Measurements from ENCODE around the gene NUDT1. TPM values are rescaled to one million over a fixed set of nuclear protein-coding genes. Genes with fewer than 3 reads are reported as not detected.

NUDT1 gene
- total RNA-seq, 3 donors from 2014 or later: 6.8 to 20.3 (median 12.4) TPM

DNA sequence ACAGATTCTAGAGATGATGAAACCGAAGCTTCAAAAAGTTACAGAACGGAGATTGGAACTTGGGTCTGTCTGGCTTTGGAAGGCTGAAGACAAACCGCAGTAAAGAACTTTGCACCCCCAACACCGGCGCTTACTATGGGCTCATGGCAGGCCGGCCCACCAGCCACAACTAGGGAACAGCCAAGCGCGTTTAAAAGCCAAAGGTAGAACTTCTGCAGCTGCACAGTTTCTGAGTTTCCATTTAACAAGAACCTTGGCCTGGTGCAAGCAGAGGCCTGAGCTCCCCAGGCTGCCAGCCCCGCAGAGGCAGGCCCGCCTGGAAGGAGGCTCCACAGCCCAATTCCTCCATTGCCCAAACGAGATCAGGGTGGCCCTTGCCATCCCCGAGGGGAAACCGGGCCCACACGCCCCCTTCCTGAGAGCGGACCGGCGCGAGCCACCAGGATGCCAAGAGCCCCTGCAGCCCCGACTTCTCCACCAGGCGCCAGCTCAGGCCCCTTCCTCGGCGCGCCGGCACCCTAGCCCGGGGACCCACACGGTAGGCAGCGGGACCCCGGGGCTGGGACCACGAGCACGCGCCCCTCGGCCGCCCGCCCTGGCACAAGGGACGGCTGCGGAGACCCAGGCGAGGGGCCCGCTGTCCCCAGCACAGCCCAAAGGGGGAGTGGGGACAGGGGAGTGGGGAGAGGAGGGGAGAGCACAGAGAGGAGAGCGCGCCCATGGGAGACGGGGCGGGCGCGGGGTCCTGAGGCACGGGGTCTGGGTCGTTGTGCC lies 9.8 kb upstream of the NUDT1 start:
- intact Hi-C loops (cut with DNase I, micrococcal nuclease): no loop called here
- DNase-seq: no peak
- Histone ChIP-seq H3K4me3 (peak overlapping the region; percentile 92), H3K9me3 (no peaks in the 10 kb centered on the region), H3K36me3 (ENCODE audit: low read depth) (no peaks in the 10 kb centered on the region), H3K4me1 (ENCODE audit: low read depth) (peaks cover 17% of the 10 kb centered on the region)
- peak; percentile 42 for ATAC-seq
- TF ChIP-seq, protein P1, sequence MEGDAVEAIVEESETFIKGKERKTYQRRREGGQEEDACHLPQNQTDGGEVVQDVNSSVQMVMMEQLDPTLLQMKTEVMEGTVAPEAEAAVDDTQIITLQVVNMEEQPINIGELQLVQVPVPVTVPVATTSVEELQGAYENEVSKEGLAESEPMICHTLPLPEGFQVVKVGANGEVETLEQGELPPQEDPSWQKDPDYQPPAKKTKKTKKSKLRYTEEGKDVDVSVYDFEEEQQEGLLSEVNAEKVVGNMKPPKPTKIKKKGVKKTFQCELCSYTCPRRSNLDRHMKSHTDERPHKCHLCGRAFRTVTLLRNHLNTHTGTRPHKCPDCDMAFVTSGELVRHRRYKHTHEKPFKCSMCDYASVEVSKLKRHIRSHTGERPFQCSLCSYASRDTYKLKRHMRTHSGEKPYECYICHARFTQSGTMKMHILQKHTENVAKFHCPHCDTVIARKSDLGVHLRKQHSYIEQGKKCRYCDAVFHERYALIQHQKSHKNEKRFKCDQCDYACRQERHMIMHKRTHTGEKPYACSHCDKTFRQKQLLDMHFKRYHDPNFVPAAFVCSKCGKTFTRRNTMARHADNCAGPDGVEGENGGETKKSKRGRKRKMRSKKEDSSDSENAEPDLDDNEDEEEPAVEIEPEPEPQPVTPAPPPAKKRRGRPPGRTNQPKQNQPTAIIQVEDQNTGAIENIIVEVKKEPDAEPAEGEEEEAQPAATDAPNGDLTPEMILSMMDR (IDR thresholded peaks at IDR 0.05): no peak

DNA sequence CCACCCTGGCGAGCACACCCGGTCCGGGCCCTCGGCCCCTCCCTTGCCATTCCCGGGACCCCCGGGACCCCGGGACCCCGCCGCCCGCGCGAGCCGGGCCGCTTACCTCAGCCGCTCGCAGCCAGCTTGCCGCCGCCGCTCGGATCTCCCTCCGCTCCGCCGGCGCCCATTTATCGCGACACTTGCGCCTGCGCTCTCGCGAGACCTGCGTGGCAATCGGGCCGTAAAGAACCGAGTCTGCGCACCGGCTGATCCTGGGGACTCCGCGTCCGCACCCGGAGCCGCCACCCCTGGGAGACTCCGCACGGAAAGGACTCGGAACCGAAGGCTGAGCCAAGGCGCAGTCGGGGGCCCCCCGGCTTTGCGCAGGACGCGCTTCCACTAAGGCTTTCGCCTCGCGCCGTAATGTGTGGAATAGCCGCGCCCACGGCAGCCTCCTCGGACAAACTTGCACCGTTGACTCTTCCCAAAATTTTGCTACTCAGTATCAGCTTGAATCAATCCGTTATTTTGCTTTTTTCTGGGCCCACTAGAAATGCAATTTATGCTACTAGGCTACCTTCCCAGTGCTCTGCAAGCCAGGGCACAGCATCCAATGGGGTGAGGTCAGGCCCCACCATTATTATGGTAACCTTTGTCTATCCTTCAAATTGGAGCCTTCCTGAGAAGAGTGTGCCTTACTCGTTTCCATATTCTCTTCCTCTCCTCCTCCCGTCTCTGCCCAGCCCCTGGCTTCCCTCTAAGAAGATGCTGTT lies 9.1 kb upstream of the NUDT1 start, which contains the start of gene MAD1L1:
MAD1L1 (minus strand) TSS at position 180 of the 755 bp plus-strand sequence. CDS start 2,812 bp downstream, outside the sequence.
- TF ChIP-seq, protein P1 (IDR thresholded peaks at IDR 0.05): no peak
- Histone ChIP-seq H3K4me1 (ENCODE audit: low read depth) (peaks cover 17% of the 10 kb centered on the region), H3K4me3 (peak within 1 kb of the TSS; percentile 92), H3K9me3 (no peaks in the 10 kb centered on the region), H3K36me3 (ENCODE audit: low read depth) (no peaks in the 10 kb centered on the region)
- intact Hi-C loops (cut with DNase I, micrococcal nuclease): no loop called here
- peak; percentile 92 to 94 (median 93) for DNase-seq
- peak; percentile 95 for ATAC-seq

DNA sequence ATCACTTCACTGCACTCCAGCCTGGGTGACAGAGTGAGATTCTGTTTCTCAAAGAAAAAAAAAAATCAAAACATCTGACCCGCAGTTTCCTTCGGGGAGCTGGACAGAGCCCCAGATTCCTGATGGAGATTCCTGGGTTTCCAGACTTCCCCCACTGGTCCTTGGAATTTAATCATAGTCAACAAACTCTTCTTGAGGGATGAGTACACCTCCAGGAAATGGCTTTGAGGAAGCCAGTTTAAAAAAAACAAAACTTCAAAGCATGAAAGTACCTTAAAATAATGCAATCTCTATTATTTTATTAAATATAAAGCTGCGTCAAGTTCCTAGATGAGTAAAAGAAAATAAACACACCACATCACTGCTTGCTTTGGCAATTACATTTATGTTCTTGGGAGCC lies 8.1 kb upstream of the NUDT1 start:
- intact Hi-C loops (cut with DNase I, micrococcal nuclease): no loop called here
- Histone ChIP-seq H3K4me1 (ENCODE audit: low read depth) (peaks cover 17% of the 10 kb centered on the region), H3K9me3 (no peaks in the 10 kb centered on the region), H3K36me3 (ENCODE audit: low read depth) (no peaks in the 10 kb centered on the region), H3K4me3 (no peak overlapping the region)
- ATAC-seq: no peak
- DNase-seq: no peak
- TF ChIP-seq, protein P1 (IDR thresholded peaks at IDR 0.05): no peak

DNA sequence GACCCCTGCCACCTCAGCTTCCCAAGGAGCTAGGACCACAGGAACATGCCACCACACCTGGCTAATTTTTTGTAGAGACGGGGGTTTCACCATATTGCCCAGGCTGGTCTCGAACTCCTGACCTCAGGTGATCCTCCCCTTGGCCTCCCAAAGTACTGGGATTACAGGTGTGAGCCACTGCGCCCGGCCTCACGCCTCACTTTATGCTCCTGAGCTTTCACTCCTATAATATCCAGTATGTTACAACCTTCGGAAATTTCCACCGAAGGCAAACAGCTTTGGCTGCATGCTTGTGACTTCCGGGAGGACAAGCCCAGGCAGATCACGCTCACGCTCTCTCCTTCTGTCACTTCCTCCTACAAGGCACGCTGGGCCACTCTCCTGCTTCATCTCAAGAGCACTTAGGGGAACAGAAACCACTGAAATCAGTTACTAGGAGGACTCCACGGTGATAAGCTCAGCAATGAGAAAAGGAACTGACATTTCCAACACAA lies 4.9 kb upstream of the NUDT1 start:
- peak in 1 of 3 donors; percentile 40 for DNase-seq
- Histone ChIP-seq H3K4me3 (no peak overlapping the region), H3K36me3 (ENCODE audit: low read depth) (no peaks in the 10 kb centered on the region), H3K9me3 (no peaks in the 10 kb centered on the region), H3K4me1 (ENCODE audit: low read depth) (peaks cover 14% of the 10 kb centered on the region)
- ATAC-seq: peak; percentile 24
- TF ChIP-seq, protein P1 (IDR thresholded peaks at IDR 0.05): no peak
- intact Hi-C loops (cut with DNase I, micrococcal nuclease): no loop called here

DNA sequence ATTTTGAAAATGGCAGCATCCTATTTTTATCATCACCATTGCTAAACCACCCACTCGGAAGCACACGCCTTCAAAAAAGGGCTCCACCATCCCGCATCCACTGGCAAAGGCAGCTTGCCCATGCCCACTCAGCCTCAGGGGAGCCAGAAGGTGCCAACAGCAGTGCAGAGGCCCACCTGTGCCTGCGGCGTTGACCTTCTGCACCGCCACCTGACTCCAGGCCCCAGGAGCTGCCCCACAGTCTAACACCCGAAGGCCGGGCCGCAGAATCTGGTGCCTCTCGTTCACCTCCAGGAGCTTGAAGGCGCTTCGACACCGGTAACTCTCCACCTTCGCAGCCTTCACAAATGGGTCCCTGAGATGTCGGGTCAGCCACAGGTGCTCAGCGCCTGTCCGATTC lies 2.8 kb upstream of the NUDT1 start:
- Histone ChIP-seq H3K4me3 (no peak overlapping the region), H3K36me3 (ENCODE audit: low read depth) (no peaks in the 10 kb centered on the region), H3K9me3 (no peaks in the 10 kb centered on the region), H3K4me1 (ENCODE audit: low read depth) (peaks cover 16% of the 10 kb centered on the region)
- DNase-seq: no peak
- TF ChIP-seq, protein P1 (IDR thresholded peaks at IDR 0.05): no peak
- intact Hi-C loops (cut with DNase I, micrococcal nuclease): no loop called here
- no peak for ATAC-seq
